LNCaP clone FGC (cell line): ENCODE results near the gene ZNF222.

Experiments
- DNase-seq: peaks from one replicate; pipeline ENCODE4 v3.0.0-alpha.2; 2011; ENCODE audit warnings: low read depth
- H3K4me3 ChIP-seq: 2 replicates; pipeline ENCODE4 v1.5.1; 2011; ENCODE audit warnings: mild to moderate bottlenecking, low read depth, low read length, control low read depth
- TF ChIP-seq, protein P1 (sequence below): IDR thresholded peaks from 2 replicates; pipeline ENCODE4 v1.5.1; 2012; ENCODE audit warnings: mild to moderate bottlenecking; ENCODE audit not compliant: control insufficient read depth, insufficient read depth; ENCODE audit errors: extremely low read depth

The ZNF222 gene

GRCh38 chr19:44072543-44073401 lies 47.6 kb downstream of the ZNF222 start:
- H3K4me3 ChIP-seq = peak overlapping the region; percentile 69
- TF ChIP-seq, protein P1, sequence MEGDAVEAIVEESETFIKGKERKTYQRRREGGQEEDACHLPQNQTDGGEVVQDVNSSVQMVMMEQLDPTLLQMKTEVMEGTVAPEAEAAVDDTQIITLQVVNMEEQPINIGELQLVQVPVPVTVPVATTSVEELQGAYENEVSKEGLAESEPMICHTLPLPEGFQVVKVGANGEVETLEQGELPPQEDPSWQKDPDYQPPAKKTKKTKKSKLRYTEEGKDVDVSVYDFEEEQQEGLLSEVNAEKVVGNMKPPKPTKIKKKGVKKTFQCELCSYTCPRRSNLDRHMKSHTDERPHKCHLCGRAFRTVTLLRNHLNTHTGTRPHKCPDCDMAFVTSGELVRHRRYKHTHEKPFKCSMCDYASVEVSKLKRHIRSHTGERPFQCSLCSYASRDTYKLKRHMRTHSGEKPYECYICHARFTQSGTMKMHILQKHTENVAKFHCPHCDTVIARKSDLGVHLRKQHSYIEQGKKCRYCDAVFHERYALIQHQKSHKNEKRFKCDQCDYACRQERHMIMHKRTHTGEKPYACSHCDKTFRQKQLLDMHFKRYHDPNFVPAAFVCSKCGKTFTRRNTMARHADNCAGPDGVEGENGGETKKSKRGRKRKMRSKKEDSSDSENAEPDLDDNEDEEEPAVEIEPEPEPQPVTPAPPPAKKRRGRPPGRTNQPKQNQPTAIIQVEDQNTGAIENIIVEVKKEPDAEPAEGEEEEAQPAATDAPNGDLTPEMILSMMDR = peak; percentile 10; the same call in 1 of the 2 replicates
- DNase-seq = no peak

GRCh38 chr19:44076325-44076724 lies 51.1 kb downstream of the ZNF222 start:
- DNase-seq = no peak
- no peak overlapping the region for H3K4me3 ChIP-seq
- TF ChIP-seq, protein P1 = no peak
